ENCODE data around the gene CPNE5. TPM values are rescaled to one million over a fixed set of nuclear protein-coding genes. Genes with fewer than 3 reads are reported as not detected.

Gene CPNE5
- polyA plus RNA-seq, 1 of the 3 experiments (the other 2 are of a cell fraction): 0.30 TPM

- H3K4me2 ChIP-seq: no peak overlapping the region
- H3K9me2 ChIP-seq: no peaks in the 10 kb centered on the region
- no peaks in the 10 kb centered on the region for H3F3A ChIP-seq (replicated peaks; ENCODE audit: insufficient read depth)
- ChIA-PET POLR2A (interaction anchor here (0.6 kb wide), 1 partner anchor 147 kb away, joined by 6 read pairs; no protein-coding TSS in a partner anchor), CTCF (interaction anchor here (0.7 to 10.9 kb wide), 4 partner anchors 9 to 140 kb away, joined by 3 to 111 read pairs (median 38); no protein-coding TSS in a partner anchor)
- H3K79me2 ChIP-seq (ENCODE audit: insufficient read depth): no peaks in the 10 kb centered on the region
- no peak for DNase-seq
- H3K27me3 ChIP-seq (ENCODE audit: insufficient read depth): no peaks in the 10 kb centered on the region
- no peaks in the 10 kb centered on the region for H3K9me3 ChIP-seq
- TF ChIP-seq, protein P1, sequence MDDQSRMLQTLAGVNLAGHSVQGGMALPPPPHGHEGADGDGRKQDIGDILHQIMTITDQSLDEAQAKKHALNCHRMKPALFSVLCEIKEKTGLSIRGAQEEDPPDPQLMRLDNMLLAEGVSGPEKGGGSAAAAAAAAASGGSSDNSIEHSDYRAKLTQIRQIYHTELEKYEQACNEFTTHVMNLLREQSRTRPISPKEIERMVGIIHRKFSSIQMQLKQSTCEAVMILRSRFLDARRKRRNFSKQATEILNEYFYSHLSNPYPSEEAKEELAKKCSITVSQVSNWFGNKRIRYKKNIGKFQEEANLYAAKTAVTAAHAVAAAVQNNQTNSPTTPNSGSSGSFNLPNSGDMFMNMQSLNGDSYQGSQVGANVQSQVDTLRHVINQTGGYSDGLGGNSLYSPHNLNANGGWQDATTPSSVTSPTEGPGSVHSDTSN (IDR thresholded peaks at IDR 0.05): no peak
- TF ChIP-seq MXI1 (IDR thresholded peaks at IDR 0.05; ENCODE audit: low read depth, low read length): no peak
- TF ChIP-seq FOXJ3 (CRISPR knock-in tag; IDR thresholded peaks at IDR 0.05): no peak
- no peak for TF ChIP-seq SMC3 (IDR thresholded peaks at IDR 0.05; ENCODE audit: low read depth, low read length)
- no peak for TF ChIP-seq YY1 (IDR thresholded peaks at IDR 0.05; ENCODE audit: low read depth)
- TF ChIP-seq MEF2A (IDR thresholded peaks at IDR 0.05; ENCODE audit: borderline replicate concordance, low read depth): no peak
- TF ChIP-seq, protein P2, sequence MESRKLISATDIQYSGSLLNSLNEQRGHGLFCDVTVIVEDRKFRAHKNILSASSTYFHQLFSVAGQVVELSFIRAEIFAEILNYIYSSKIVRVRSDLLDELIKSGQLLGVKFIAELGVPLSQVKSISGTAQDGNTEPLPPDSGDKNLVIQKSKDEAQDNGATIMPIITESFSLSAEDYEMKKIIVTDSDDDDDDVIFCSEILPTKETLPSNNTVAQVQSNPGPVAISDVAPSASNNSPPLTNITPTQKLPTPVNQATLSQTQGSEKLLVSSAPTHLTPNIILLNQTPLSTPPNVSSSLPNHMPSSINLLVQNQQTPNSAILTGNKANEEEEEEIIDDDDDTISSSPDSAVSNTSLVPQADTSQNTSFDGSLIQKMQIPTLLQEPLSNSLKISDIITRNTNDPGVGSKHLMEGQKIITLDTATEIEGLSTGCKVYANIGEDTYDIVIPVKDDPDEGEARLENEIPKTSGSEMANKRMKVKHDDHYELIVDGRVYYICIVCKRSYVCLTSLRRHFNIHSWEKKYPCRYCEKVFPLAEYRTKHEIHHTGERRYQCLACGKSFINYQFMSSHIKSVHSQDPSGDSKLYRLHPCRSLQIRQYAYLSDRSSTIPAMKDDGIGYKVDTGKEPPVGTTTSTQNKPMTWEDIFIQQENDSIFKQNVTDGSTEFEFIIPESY (IDR thresholded peaks at IDR 0.05; ENCODE audit: borderline replicate concordance, low read depth): no peak
- TF ChIP-seq TCF12 (IDR thresholded peaks at IDR 0.05): no peak
- H2AFZ ChIP-seq (ENCODE audit: low read depth): no peak overlapping the region
- peaks cover 0 to 24% of the 10 kb centered on the region in 2 experiments; a peak in 2 of 4 replicates for H3K4me1 ChIP-seq (ENCODE audit: control insufficient read depth in 1 of 2, insufficient read depth in 2 of 2, low read depth in 1 of 2, low read length in 1 of 2)
- H3K36me3 ChIP-seq (replicated peaks in 1 of 2; ENCODE audit: control insufficient read depth in 1 of 2, insufficient read depth in 2 of 2, low read length in 1 of 2): no peaks in the 10 kb centered on the region
- H4K20me1 ChIP-seq (ENCODE audit: insufficient read depth): no peaks in the 10 kb centered on the region
- no peak overlapping the region for H3K9ac ChIP-seq
- WGBS (ENCODE audit: low lambda C conversion rate): 87% methylated on average over 8 of the region's 8 CpGs
- no peak overlapping the region for H3K4me3 ChIP-seq (ENCODE audit: low read depth in 2 of 2, low read length in 1 of 2)
- H3K27ac ChIP-seq (ENCODE audit: low read depth in 2 of 2, low read length in 1 of 2): no peak overlapping the region
Observed at GRCh38 chr6:36756786-36757185, 82.5 kb downstream of the CPNE5 start.

DNA sequence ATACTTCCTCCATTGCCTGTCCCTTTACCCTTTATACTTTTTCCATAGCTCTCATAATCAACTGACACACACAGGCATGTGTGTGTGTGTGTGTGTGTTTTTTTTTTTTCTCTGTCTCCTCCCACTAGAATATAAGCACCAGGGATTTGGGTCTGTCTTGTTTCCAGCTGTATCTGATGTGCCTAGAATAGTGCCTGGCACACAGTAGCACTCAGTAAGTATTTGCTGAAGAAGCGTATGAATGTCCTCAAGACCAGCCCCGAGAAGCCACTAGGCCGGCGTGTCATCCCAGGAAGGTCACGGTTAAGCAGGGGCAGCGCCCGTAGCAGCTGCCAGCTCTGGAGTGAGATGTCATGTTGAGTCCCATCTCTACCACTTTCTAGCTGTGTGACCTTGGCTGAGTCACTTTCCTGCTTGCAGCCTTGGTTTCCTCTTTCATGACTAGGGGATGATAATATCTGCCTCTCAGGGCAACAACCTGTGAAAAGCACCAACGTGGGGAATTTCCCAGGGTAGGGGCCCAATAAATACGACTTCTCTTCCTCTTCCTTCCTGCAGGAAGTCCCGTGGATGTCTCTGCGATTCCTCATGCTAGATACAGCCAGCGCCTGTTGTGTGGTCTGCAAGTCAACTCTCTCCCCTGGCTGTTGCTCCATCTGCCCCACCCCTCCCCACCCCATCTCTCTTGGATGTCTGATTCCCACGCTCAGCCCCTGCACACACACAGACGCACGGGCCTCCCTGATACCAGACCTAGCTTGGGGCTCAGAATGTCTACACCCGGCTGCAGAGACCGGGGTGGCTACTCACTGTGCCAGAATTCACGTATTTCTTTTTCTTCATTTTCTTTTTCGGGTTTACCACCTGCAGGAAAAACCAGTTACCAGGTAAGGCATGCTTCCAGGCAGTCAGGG lies 83.6 kb downstream of the CPNE5 start:
- Histone ChIP-seq H3K9ac (no peak overlapping the region), H3K27me3 (ENCODE audit: insufficient read depth) (no peaks in the 10 kb centered on the region), H3K27ac (ENCODE audit: low read depth in 2 of 2, low read length in 1 of 2) (no peak overlapping the region), H3K4me3 (ENCODE audit: low read depth in 2 of 2, low read length in 1 of 2) (no peak overlapping the region), H3K79me2 (ENCODE audit: insufficient read depth) (no peaks in the 10 kb centered on the region), H2AFZ (ENCODE audit: low read depth) (no peak overlapping the region; the same call in 1 of the 2 replicates), H3K9me3 (no peaks in the 10 kb centered on the region), H3K9me2 (no peaks in the 10 kb centered on the region), H3K4me2 (no peak overlapping the region), H3F3A (replicated peaks; ENCODE audit: insufficient read depth) (no peaks in the 10 kb centered on the region), H4K20me1 (ENCODE audit: insufficient read depth) (no peaks in the 10 kb centered on the region), H3K36me3 (replicated peaks in 1 of 2; ENCODE audit: control insufficient read depth in 1 of 2, insufficient read depth in 2 of 2, low read length in 1 of 2) (no peaks in the 10 kb centered on the region), H3K4me1 (ENCODE audit: control insufficient read depth in 1 of 2, insufficient read depth in 2 of 2, low read depth in 1 of 2, low read length in 1 of 2) (peaks cover 0 to 24% of the 10 kb centered on the region in 2 experiments; a peak in 2 of 4 replicates)
- DNase-seq: no peak
- ChIA-PET POLR2A (interaction anchor here (0.6 kb wide), 1 partner anchor 146 kb away, joined by 6 read pairs; no protein-coding TSS in a partner anchor), CTCF (interaction anchor here (1.0 to 10.9 kb wide), 6 partner anchors 10 to 139 kb away, joined by 4 to 111 read pairs (median 24); no protein-coding TSS in a partner anchor)
- TF ChIP-seq GATA2 (CRISPR knock-in tag; IDR thresholded peaks at IDR 0.05) (no peak), SIN3A (IDR thresholded peaks at IDR 0.05; ENCODE audit: borderline replicate concordance, low read depth, low read length) (no peak), CHD2 (IDR thresholded peaks at IDR 0.05; ENCODE audit: low read length, partially characterized antibody) (no peak), MAX (IDR thresholded peaks at IDR 0.05; ENCODE audit: low read depth) (no peak), ELF1 (IDR thresholded peaks at IDR 0.05) (no peak), GABPA (IDR thresholded peaks at IDR 0.05; ENCODE audit: low read depth) (no peak), POLR2AphosphoS5 (IDR thresholded peaks at IDR 0.05; ENCODE audit: low read depth, low read length) (no peak), NFIC (IDR thresholded peaks at IDR 0.05; ENCODE audit: borderline replicate concordance) (no peak), RFX5 (IDR thresholded peaks at IDR 0.05; ENCODE audit: low read length) (no peak), FOXM1 (IDR thresholded peaks at IDR 0.05; ENCODE audit: low read depth) (no peak)
- TF ChIP-seq, protein P3, sequence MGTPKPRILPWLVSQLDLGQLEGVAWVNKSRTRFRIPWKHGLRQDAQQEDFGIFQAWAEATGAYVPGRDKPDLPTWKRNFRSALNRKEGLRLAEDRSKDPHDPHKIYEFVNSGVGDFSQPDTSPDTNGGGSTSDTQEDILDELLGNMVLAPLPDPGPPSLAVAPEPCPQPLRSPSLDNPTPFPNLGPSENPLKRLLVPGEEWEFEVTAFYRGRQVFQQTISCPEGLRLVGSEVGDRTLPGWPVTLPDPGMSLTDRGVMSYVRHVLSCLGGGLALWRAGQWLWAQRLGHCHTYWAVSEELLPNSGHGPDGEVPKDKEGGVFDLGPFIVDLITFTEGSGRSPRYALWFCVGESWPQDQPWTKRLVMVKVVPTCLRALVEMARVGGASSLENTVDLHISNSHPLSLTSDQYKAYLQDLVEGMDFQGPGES (IDR thresholded peaks at IDR 0.05; ENCODE audit: low read depth, low read length): no peak
- TF ChIP-seq, protein P2 (IDR thresholded peaks at IDR 0.05; ENCODE audit: borderline replicate concordance, low read depth): no peak
- WGBS (ENCODE audit: low lambda C conversion rate): 64% methylated on average over 18 of the region's 19 CpGs
